Activated T-helper 2 cell treated with anti-CD3 and anti-CD28 coated beads, Interferon-gamma antibody, Interleukin-2, Interleukin-4, amounts not matched to agents 10 μg/mL and 5 μg/mL and 100 μg/mL, durations not matched to agents 14 hours and 24 hours and 36 hours (primary cell): Measurements from ENCODE around the gene SPINT1. TPM values are rescaled to one million over a fixed set of nuclear protein-coding genes. Genes with fewer than 3 reads are reported as not detected.
"Not testable (repeated sequence)": the region's sequence is repeated elsewhere in the genome, so short reads cannot be mapped to it uniquely, and the experiment has no call there.

ENCODE experiments used
- DNase-seq: peaks from one replicate; pipeline ENCODE4 v3.0.0; 2021; ENCODE audit warnings: low spot score
- H3K27ac Mint-ChIP-seq: one replicate; pipeline ENCODE4 v1.8.0; 2021; ENCODE audit warnings: mixed read lengths
- H3K27me3 Mint-ChIP-seq: one replicate; pipeline ENCODE4 v1.8.0; 2021; ENCODE audit warnings: low read depth, mixed read lengths
- H3K36me3 Mint-ChIP-seq: one replicate; pipeline ENCODE4 v1.8.0; 2021; ENCODE audit warnings: low read depth, mixed read lengths
- H3K4me1 Mint-ChIP-seq: one replicate; pipeline ENCODE4 v1.8.0; 2021; ENCODE audit warnings: low read depth, mixed read lengths
- H3K4me3 Mint-ChIP-seq: one replicate; pipeline ENCODE4 v1.8.0; 2021; ENCODE audit warnings: low read depth, mild to moderate bottlenecking, moderate library complexity, mixed read lengths
- H3K9me3 Mint-ChIP-seq: one replicate; pipeline ENCODE4 v1.8.0; 2021; ENCODE audit warnings: mixed read lengths
- intact Hi-C: fragments of 100-400 bp; cut with micrococcal nuclease; formaldehyde crosslinking; loops from one replicate; pipeline ENCODE4 v1.15.1; 2023
- total RNA-seq: library from RNA; stranded (reverse); gene quantifications from 2 replicates; pipeline ENCODE4 v1.2.3, GENCODE V29; 2022

SPINT1 gene
- total RNA-seq, 1 donor from 2014 or later: 22.5 TPM

DNA sequence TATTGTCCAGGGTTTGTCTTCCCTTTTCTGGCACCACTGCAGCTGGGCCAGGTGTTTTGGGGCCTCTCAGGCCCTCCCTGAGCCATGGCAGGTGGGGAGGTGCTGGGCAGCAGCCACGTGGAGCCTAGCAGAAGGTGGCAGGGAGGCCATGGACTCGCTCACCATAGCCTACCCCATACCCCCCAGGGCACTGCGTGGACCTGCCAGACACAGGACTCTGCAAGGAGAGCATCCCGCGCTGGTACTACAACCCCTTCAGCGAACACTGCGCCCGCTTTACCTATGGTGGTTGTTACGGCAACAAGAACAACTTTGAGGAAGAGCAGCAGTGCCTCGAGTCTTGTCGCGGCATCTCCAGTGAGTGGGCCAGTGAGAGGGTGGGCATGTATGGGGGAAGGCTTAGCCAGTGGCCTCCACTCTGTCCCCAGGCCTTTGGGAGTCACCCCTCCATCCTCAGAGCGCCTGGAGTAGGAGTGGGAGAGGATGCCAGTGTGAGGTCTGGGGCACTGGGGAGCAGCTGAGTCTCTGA lies 11.9 kb downstream of the SPINT1 start:
- Mint-ChIP-seq H3K9me3 (no peaks in the 10 kb centered on the region), H3K4me1 (peaks cover 12% of the 10 kb centered on the region), H3K36me3 (no peaks in the 10 kb centered on the region), H3K27ac (no peak overlapping the region), H3K27me3 (no peaks in the 10 kb centered on the region), H3K4me3 (no peak overlapping the region)
- no peak for DNase-seq
- intact Hi-C loops: no loop called here

- H3K27me3 Mint-ChIP-seq: no peaks in the 10 kb centered on the region
- H3K27ac Mint-ChIP-seq: no peak overlapping the region
- no peaks in the 10 kb centered on the region for H3K9me3 Mint-ChIP-seq
- DNase-seq: no peak
- intact Hi-C loops: loop anchor here (1.0 kb wide), 1 partner anchor 38 kb away; the partner anchor contains the start of gene VPS18
- peaks cover 12% of the 10 kb centered on the region for H3K4me1 Mint-ChIP-seq
- H3K4me3 Mint-ChIP-seq: no peak overlapping the region
- no peaks in the 10 kb centered on the region for H3K36me3 Mint-ChIP-seq
These were observed 12.9 kb downstream of the SPINT1 start for GRCh38 chr15:40856746-40857145.

DNA sequence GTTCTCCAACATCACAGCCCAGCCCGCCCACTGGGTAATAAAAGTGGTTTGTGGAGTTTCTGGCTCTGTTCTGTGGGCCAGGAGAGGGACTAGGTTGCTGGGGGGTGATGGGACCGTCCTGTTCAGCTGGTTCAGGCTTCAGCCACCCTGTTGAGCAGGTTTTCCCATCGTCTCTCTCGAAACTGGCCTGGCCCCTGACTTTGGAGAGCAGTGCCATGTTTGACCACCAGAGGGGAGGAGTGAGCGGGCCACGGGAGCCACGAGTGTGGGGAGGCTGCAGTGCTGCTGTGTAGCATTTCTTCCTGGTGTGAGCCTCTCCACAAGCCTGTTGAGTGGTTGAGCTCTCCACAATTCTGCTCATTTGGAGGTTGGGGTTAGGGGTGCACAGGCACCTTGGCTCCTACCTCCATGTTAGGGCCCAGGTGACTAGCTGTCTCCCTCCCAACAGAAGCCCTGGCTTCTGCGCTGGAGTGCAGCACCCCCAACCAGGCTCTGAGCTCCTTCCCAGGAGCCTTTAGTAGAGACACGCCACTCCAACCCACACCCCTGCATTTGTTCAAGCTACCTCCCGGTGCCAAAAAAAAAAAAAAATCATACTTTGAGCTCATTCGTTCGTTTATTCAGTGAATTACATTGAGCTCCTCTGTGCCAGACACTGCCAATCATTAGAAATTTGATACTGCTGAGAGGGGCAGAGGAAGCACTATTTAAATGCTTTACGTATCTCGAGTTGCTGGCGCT lies 13.9 kb downstream of the SPINT1 start:
- Mint-ChIP-seq H3K27ac (no peak overlapping the region), H3K4me3 (no peak overlapping the region), H3K9me3 (no peaks in the 10 kb centered on the region), H3K4me1 (peaks cover 12% of the 10 kb centered on the region), H3K36me3 (no peaks in the 10 kb centered on the region), H3K27me3 (no peaks in the 10 kb centered on the region)
- intact Hi-C loops: loop anchor here (1.0 to 2.0 kb wide), 2 partner anchors 17 to 37 kb away; partner anchors contain the start of genes RHOV and VPS18
- peak; percentile 77 for DNase-seq

DNA sequence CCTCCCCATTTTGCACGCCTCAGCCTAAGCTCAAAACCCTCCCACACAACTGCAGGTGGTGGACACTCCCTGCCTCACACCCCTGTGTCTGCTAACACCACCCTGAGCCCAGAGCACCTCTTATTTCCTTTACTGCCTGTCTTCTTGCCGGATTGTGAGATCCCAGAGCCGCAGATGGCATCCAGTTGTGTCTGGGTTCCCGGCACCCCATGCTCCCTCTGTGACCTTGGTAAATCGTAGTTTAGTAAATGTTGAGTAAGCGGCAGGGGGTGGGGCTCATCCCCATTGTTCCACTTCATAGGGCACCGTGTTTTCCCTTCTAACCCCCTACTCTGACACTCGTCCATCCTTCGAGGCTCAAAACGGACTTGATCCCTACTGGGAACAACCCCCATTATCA lies 14.9 kb downstream of the SPINT1 start:
- no peaks in the 10 kb centered on the region for H3K9me3 Mint-ChIP-seq
- no peak overlapping the region for H3K4me3 Mint-ChIP-seq
- H3K27ac Mint-ChIP-seq: no peak overlapping the region
- no peak for DNase-seq
- intact Hi-C loops: loop anchor here (2.0 kb wide), 1 partner anchor 16 kb away; the partner anchor contains the start of gene RHOV
- H3K36me3 Mint-ChIP-seq: no peaks in the 10 kb centered on the region
- H3K27me3 Mint-ChIP-seq: no peaks in the 10 kb centered on the region
- peaks cover 12% of the 10 kb centered on the region for H3K4me1 Mint-ChIP-seq

DNA sequence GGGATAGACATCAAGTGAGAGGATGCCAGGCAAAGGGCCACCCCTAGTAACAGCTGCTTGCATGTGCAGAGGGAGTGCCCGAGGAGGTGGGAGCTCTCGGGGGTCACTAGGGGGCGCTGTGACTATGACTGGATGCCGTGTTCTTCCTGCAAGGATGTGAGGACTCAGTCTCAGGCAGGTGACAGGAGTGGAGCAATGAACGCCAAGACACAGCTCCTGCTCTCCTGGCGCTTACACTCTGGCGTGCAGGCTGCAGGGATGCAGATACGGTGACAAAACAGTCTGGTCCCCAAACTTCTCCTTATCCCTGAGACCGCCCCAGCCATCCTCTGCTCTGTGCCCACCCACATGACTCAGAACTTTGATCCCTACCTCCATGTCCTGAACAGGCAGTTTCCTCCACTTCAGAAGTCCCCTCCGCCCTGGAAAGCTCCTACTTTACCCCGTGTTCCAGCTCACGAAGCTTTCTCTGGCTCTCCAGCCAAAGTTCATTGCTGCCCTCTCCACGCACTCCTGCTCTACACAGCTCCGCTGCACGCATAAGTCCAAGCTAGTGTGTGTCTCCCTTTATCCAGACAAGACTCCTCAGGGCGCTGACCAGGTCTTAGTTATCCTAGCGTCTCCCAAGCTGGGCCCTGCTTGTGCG lies 15.5 kb downstream of the SPINT1 start:
- peaks cover 12% of the 10 kb centered on the region for H3K4me1 Mint-ChIP-seq
- DNase-seq: peak; percentile 75
- no peak overlapping the region for H3K27ac Mint-ChIP-seq
- H3K36me3 Mint-ChIP-seq: no peaks in the 10 kb centered on the region
- intact Hi-C loops: loop anchor here (2.0 kb wide), 1 partner anchor 15 kb away; the partner anchor contains the start of gene RHOV
- no peaks in the 10 kb centered on the region for H3K9me3 Mint-ChIP-seq
- no peak overlapping the region for H3K4me3 Mint-ChIP-seq
- no peaks in the 10 kb centered on the region for H3K27me3 Mint-ChIP-seq

- H3K27ac Mint-ChIP-seq, intact Hi-C loops, H3K4me3 Mint-ChIP-seq, H3K36me3 Mint-ChIP-seq, H3K9me3 Mint-ChIP-seq, H3K27me3 Mint-ChIP-seq, DNase-seq: not testable (repeated sequence)
- H3K4me1 Mint-ChIP-seq: peaks cover 12% of the 10 kb centered on the region
These were observed 17.3 kb downstream of the SPINT1 start for GRCh38 chr15:40861147-40861546.

DNA sequence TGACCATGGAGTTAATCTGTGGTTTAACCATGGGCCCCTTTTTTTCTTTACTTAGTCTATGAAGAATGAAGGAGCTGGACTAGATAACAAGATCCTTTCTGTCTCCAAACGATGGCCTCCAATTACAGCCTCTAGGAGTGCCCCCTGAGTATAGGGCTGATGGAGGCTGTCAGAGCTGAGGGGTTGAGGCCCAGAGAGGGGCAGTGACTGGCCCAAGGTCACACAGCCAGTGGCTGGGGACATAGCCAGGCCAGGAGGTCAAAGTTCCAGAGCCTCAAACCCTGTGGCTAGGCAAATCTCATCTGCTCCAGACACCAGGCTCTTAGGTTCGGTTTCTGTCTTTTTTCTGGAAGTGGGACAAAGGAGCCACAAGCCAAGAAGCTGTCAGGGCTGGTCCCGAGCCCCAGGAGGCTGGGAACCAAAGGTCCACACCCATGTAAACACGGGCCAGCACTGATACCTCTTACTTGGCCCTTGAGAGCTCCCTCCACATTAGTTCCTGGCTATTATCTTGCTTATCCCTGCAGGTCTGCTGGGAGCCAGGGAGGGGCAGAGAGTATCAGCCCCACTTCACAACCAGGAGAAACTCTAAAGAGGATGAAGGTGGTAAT lies 19.9 kb downstream of the SPINT1 start:
- Mint-ChIP-seq H3K36me3 (no peaks in the 10 kb centered on the region), H3K4me3 (no peak overlapping the region), H3K9me3 (no peaks in the 10 kb centered on the region), H3K27ac (no peak overlapping the region), H3K27me3 (no peaks in the 10 kb centered on the region), H3K4me1 (peaks cover 3% of the 10 kb centered on the region)
- DNase-seq: no peak
- intact Hi-C loops: no loop called here

DNA sequence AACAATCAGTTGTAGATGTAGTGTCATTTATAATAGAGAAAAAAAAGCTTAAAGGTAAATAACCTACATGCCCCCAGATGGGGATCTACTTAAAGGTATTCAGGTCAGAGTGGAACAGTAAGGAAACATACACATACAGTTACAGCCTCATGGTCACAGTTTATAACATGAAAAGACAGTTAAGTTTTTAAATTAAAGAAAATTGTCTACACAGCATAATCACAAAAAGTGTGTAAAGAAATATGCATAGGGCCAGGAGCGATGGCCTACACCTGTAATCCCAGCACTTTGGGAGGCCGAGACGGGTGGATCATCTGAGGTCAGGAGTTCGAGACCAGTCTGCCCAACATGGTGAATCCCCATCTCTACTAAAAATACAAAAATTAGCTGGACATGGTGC lies 23.4 kb downstream of the SPINT1 start:
- Mint-ChIP-seq H3K9me3 (no peaks in the 10 kb centered on the region), H3K27me3 (no peaks in the 10 kb centered on the region), H3K4me1 (peaks cover 9% of the 10 kb centered on the region), H3K4me3 (no peak overlapping the region), H3K27ac (no peak overlapping the region), H3K36me3 (no peaks in the 10 kb centered on the region)
- intact Hi-C loops: no loop called here
- DNase-seq: no peak

DNA sequence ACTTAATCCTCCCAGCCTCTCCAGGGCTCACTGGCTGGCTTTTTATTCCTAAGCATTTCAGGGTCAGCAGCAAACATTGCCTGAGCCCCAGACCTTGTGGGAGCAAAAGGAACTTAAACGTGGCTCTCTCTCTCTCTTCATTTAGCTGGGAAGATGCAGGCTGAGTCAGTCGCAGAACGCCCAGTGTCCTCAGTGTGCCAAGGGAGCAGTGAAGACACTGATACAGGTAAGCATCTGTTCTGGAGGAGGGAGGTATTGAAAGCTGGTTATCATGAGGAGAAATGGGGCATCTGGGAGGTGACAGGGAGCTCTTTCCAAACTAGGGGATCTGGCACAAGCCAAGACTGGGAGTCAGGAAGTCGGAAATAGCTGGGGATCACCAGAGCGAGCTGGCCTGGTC lies 25.8 kb downstream of the SPINT1 start:
- no peak overlapping the region for H3K27ac Mint-ChIP-seq
- no peaks in the 10 kb centered on the region for H3K9me3 Mint-ChIP-seq
- no peak for DNase-seq
- no peaks in the 10 kb centered on the region for H3K36me3 Mint-ChIP-seq
- peaks cover 9% of the 10 kb centered on the region for H3K27me3 Mint-ChIP-seq
- H3K4me3 Mint-ChIP-seq: no peak overlapping the region
- H3K4me1 Mint-ChIP-seq: peaks cover 17% of the 10 kb centered on the region
- intact Hi-C loops: no loop called here

GRCh38 chr15:40870716-40871115 lies 26.9 kb downstream of the SPINT1 start:
- Mint-ChIP-seq H3K4me3 (no peak overlapping the region), H3K27ac (no peak overlapping the region), H3K9me3 (no peaks in the 10 kb centered on the region), H3K27me3 (peaks cover 9% of the 10 kb centered on the region), H3K36me3 (no peaks in the 10 kb centered on the region), H3K4me1 (peaks cover 17% of the 10 kb centered on the region)
- DNase-seq: no peak
- intact Hi-C loops: no loop called here

DNA sequence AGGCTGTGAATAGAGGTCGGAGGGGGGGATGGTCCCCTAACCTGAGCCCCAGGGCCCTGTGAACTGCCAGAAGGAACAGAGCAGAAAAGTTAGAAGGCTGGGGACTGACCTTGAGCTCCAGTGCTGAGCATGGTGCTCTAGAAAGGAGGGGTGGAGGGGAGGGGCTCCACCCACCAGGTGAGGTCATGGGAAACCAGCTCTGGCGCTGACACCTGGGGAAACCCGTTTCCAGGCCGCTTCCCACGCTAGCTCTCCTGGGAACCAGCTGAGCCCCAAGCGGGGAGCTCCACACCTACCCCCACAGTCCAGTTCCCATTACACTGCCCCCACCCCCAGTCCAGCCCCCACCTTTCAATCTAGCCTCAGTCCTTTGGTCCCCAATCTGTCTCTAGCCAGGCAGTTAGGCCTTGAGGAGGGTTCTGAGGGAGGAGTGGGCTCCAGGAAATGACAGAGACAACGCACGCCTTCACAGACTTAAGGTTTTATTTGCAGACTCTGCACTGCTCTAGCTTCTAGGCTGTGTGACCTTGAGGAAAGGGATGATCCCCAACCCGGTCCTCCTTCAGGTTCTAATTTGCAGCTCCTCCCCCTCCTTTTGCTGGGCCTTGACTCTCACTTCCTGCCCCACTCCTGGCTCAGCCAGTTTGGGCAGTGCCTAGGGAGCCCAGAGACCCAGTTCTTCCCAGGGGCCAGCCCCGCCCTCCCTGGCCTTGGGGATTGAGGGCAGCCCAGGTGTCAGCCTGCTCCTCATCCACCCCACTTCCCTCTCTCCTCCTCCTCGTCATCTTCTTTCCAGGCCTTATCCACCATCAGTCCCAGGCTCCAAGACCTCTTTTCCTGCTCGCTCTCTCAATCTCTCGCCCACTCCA lies 28.1 kb downstream of the SPINT1 start:
- DNase-seq: no peak
- Mint-ChIP-seq H3K27ac (no peak overlapping the region), H3K36me3 (no peaks in the 10 kb centered on the region), H3K9me3 (no peaks in the 10 kb centered on the region), H3K4me1 (peaks cover 17% of the 10 kb centered on the region), H3K4me3 (peak overlapping the region; percentile 44), H3K27me3 (peaks cover 9% of the 10 kb centered on the region)
- intact Hi-C loops: no loop called here
